ENCODE measurements around the gene LRRC66. TPM values are rescaled to one million over a fixed set of nuclear protein-coding genes. Genes with fewer than 3 reads are reported as not detected.

Gene LRRC66
- total and polyA plus RNA-seq, 2 of the 13 experiments (the other 11 are each of a cell fraction or from before 2014, with no cell fraction given), result not detected

- no peak overlapping the region for H3K4me2 ChIP-seq (ENCODE audit: low read depth, low read length)
- no peak overlapping the region for H2AFZ ChIP-seq (ENCODE audit: low read length)
- no peaks in the 10 kb centered on the region for H3K36me3 ChIP-seq (replicated peaks in 1 of 2; ENCODE audit: control insufficient read depth in 1 of 2, insufficient read depth in 2 of 2, low read length in 2 of 2)
- TF ChIP-seq HDAC1 (CRISPR knock-in tag; IDR thresholded peaks at IDR 0.05), result no peak
- no peak for TF ChIP-seq ZNF749 (CRISPR knock-in tag; IDR thresholded peaks at IDR 0.05; ENCODE audit: borderline replicate concordance)
- no peak for TF ChIP-seq SRSF4 (IDR thresholded peaks at IDR 0.05; ENCODE audit: low read depth, low read length, poor library complexity, severe bottlenecking)
- no peak for TF ChIP-seq CERS6 (CRISPR knock-in tag; IDR thresholded peaks at IDR 0.05)
- TF ChIP-seq NR3C1 (CRISPR knock-in tag; IDR thresholded peaks at IDR 0.05), result no peak
- H3K79me2 ChIP-seq (ENCODE audit: insufficient read depth, low read length), result no peaks in the 10 kb centered on the region
- no peak overlapping the region for H3K9ac ChIP-seq (ENCODE audit: insufficient read depth, low read depth, low read length)
- no TSS peak for BruUV-seq (replicated peaks)
- no peaks in the 10 kb centered on the region for H3K9me3 ChIP-seq (ENCODE audit: low read length)
- no peak overlapping the region for H3K27ac ChIP-seq (ENCODE audit: extremely low read length, insufficient read depth, low read length)
- no peaks in the 10 kb centered on the region for H4K20me1 ChIP-seq (ENCODE audit: insufficient read depth, low read length)
- H3K4me3 ChIP-seq (replicated peaks in 1 of 3; ENCODE audit: insufficient read depth in 1 of 3, low read depth in 2 of 3, low read length in 3 of 3), result no peak overlapping the region
- peaks cover 19% of the 10 kb centered on the region for H3K4me1 ChIP-seq (ENCODE audit: insufficient read depth, low read length)
- FAIRE-seq (no peak), ATAC-seq (no peak), DNase-seq (ENCODE audit: low spot score) (no peak)
- intact Hi-C loops (cut with micrococcal nuclease; ENCODE audit: unreplicated experiment), result no loop called here
- H3K27me3 ChIP-seq (ENCODE audit: control insufficient read depth in 1 of 2, insufficient read depth in 2 of 2, low read length in 2 of 2), result no peaks in the 10 kb centered on the region
- in situ Hi-C loops (cut with HindIII; ENCODE audit: extremely low pct_ligation_motif_present, low pct_unique_long_range_greater_than_20kb), result no loop called here
- ChIA-PET CTCF (ENCODE audit: low intra/inter-chr PET ratio, low total read pairs) (no interaction called here), POLR2A (no interaction called here)
- WGBS (ENCODE audit: low lambda C conversion rate), result 35% methylated on average over 1 of the region's 1 CpG
Observed at GRCh38 chr4:52017814-52018213, 2.3 kb downstream of the LRRC66 start.

GRCh38 chr4:52016981-52017380 lies 3.2 kb downstream of the LRRC66 start:
- ATAC-seq, result no peak
- Histone ChIP-seq H3K4me2 (ENCODE audit: low read depth, low read length) (no peak overlapping the region), H3K4me3 (replicated peaks in 1 of 3; ENCODE audit: insufficient read depth in 1 of 3, low read depth in 2 of 3, low read length in 3 of 3) (no peak overlapping the region), H3K9me3 (ENCODE audit: low read length) (no peaks in the 10 kb centered on the region), H3K27ac (ENCODE audit: extremely low read length, insufficient read depth, low read length) (no peak overlapping the region), H2AFZ (ENCODE audit: low read length) (no peak overlapping the region), H4K20me1 (ENCODE audit: insufficient read depth, low read length) (no peaks in the 10 kb centered on the region), H3K27me3 (ENCODE audit: control insufficient read depth in 1 of 2, insufficient read depth in 2 of 2, low read length in 2 of 2) (no peaks in the 10 kb centered on the region), H3K4me1 (ENCODE audit: insufficient read depth, low read length) (peaks cover 19% of the 10 kb centered on the region), H3K79me2 (ENCODE audit: insufficient read depth, low read length) (no peaks in the 10 kb centered on the region), H3K9ac (ENCODE audit: insufficient read depth, low read depth, low read length) (no peak overlapping the region), H3K36me3 (replicated peaks in 1 of 2; ENCODE audit: control insufficient read depth in 1 of 2, insufficient read depth in 2 of 2, low read length in 2 of 2) (no peaks in the 10 kb centered on the region)
- DNase-seq (ENCODE audit: low spot score), result no peak
- in situ Hi-C loops (cut with HindIII; ENCODE audit: extremely low pct_ligation_motif_present, low pct_unique_long_range_greater_than_20kb), result no loop called here
- no TSS peak for BruUV-seq (replicated peaks)
- 55% methylated on average over 3 of the region's 3 CpGs for WGBS (ENCODE audit: low lambda C conversion rate)
- CTCF ChIA-PET (ENCODE audit: low intra/inter-chr PET ratio, low total read pairs), result no interaction called here
- no peak for TF ChIP-seq ZNF280D (CRISPR knock-in tag; IDR thresholded peaks at IDR 0.05)
- no peak for TF ChIP-seq ZSCAN30 (CRISPR knock-in tag; IDR thresholded peaks at IDR 0.05)
- no peak for TF ChIP-seq FOXM1 (CRISPR knock-in tag; IDR thresholded peaks at IDR 0.05)
- TF ChIP-seq ZBTB20 (CRISPR knock-in tag; IDR thresholded peaks at IDR 0.05; ENCODE audit: borderline replicate concordance, low read depth), result no peak
- TF ChIP-seq ZFP82 (CRISPR knock-in tag; IDR thresholded peaks at IDR 0.05; ENCODE audit: borderline replicate concordance), result no peak
- FAIRE-seq, result no peak
- intact Hi-C loops (cut with micrococcal nuclease; ENCODE audit: unreplicated experiment), result no loop called here
- POLR2A ChIA-PET, result no interaction called here

Measured in HepG2 (cell line).